ENCODE data around the gene GABRA5.

Gene GABRA5

DNA sequence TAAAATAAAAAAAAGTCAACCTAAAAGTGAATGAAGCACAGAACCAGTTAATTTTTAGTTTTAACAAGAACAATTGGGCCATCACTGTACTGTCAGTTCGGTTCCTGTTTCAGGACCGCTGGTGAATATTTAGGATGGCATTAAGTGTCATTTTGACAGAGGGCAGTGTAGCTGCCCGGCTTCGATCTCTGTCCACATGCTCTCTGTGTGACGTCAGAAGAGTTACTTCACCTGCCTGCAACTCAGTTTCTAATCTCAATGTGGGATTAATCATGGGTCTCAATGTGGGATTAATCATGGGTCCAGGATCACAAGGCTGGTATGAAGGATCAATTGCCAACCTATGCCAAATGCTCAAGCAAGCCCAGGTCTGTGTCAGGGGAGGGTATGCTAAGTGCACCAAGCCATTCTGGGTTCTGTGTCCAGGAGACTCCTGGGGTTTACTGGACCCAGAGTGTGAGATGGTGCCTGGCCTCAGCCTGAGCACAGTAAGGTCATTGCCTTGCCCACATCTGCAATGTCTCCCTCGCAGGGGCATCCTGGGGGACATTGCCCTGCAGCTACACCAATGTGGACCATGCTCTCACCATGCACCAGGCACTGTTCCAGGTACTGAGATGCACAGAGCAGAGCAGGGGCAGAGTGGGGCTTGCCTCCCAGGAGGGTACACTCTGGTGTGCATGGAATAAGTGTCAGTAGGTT lies 8.1 kb downstream of the GABRA5 start:
- H3K27ac ChIP-seq = no peak overlapping the region
- no peaks in the 10 kb centered on the region for H3K27me3 ChIP-seq (ENCODE audit: control insufficient read depth, insufficient read depth, low read length)
- H3K79me2 ChIP-seq = no peaks in the 10 kb centered on the region
- H3K36me3 ChIP-seq (ENCODE audit: control insufficient read depth, insufficient read depth, low read length) = no peaks in the 10 kb centered on the region
- TF ChIP-seq, protein P1, sequence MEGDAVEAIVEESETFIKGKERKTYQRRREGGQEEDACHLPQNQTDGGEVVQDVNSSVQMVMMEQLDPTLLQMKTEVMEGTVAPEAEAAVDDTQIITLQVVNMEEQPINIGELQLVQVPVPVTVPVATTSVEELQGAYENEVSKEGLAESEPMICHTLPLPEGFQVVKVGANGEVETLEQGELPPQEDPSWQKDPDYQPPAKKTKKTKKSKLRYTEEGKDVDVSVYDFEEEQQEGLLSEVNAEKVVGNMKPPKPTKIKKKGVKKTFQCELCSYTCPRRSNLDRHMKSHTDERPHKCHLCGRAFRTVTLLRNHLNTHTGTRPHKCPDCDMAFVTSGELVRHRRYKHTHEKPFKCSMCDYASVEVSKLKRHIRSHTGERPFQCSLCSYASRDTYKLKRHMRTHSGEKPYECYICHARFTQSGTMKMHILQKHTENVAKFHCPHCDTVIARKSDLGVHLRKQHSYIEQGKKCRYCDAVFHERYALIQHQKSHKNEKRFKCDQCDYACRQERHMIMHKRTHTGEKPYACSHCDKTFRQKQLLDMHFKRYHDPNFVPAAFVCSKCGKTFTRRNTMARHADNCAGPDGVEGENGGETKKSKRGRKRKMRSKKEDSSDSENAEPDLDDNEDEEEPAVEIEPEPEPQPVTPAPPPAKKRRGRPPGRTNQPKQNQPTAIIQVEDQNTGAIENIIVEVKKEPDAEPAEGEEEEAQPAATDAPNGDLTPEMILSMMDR (IDR thresholded peaks at IDR 0.05) = no peak
- H3K4me2 ChIP-seq (ENCODE audit: low read length) = no peak overlapping the region
- H3K9me3 ChIP-seq (ENCODE audit: control insufficient read depth, low read length) = no peaks in the 10 kb centered on the region
- H2AFZ ChIP-seq = no peak overlapping the region
- no peak overlapping the region for H3K9ac ChIP-seq
- H3K4me1 ChIP-seq = no peaks in the 10 kb centered on the region
- no peak overlapping the region for H3K4me3 ChIP-seq (ENCODE audit: low read depth, low read length)

- TF ChIP-seq, protein P1 (IDR thresholded peaks at IDR 0.05) = no peak
- no peaks in the 10 kb centered on the region for H3K79me2 ChIP-seq
- no peak overlapping the region for H3K4me2 ChIP-seq (ENCODE audit: low read length)
- no peaks in the 10 kb centered on the region for H3K27me3 ChIP-seq (ENCODE audit: control insufficient read depth, insufficient read depth, low read length)
- no peaks in the 10 kb centered on the region for H3K36me3 ChIP-seq (ENCODE audit: control insufficient read depth, insufficient read depth, low read length)
- no peak overlapping the region for H2AFZ ChIP-seq
- H3K9ac ChIP-seq = no peak overlapping the region
- H3K9me3 ChIP-seq (ENCODE audit: control insufficient read depth, low read length) = no peaks in the 10 kb centered on the region
- no peaks in the 10 kb centered on the region for H3K4me1 ChIP-seq
- H3K27ac ChIP-seq = no peak overlapping the region
- H3K4me3 ChIP-seq (ENCODE audit: low read depth, low read length) = no peak overlapping the region
These were observed 8.6 kb downstream of the GABRA5 start for GRCh38 chr15:26875476-26875850.

- H2AFZ ChIP-seq = no peak overlapping the region
- H3K4me3 ChIP-seq (ENCODE audit: low read depth, low read length) = no peak overlapping the region
- H3K27me3 ChIP-seq (ENCODE audit: control insufficient read depth, insufficient read depth, low read length) = no peaks in the 10 kb centered on the region
- H3K79me2 ChIP-seq = no peaks in the 10 kb centered on the region
- H3K27ac ChIP-seq = no peak overlapping the region
- H3K9me3 ChIP-seq (ENCODE audit: control insufficient read depth, low read length) = no peaks in the 10 kb centered on the region
- no peak overlapping the region for H3K9ac ChIP-seq
- TF ChIP-seq, protein P1 (IDR thresholded peaks at IDR 0.05) = no peak
- no peaks in the 10 kb centered on the region for H3K36me3 ChIP-seq (ENCODE audit: control insufficient read depth, insufficient read depth, low read length)
- no peak overlapping the region for H3K4me2 ChIP-seq (ENCODE audit: low read length)
- H3K4me1 ChIP-seq = no peaks in the 10 kb centered on the region
These were observed 11.0 kb downstream of the GABRA5 start for GRCh38 chr15:26877831-26878230.

- no peak overlapping the region for H2AFZ ChIP-seq
- TF ChIP-seq, protein P1 (IDR thresholded peaks at IDR 0.05) = no peak
- H3K4me3 ChIP-seq (ENCODE audit: low read depth, low read length) = no peak overlapping the region
- no peaks in the 10 kb centered on the region for H3K9me3 ChIP-seq (ENCODE audit: control insufficient read depth, low read length)
- H3K9ac ChIP-seq = no peak overlapping the region
- H3K4me1 ChIP-seq = no peaks in the 10 kb centered on the region
- H3K27ac ChIP-seq = no peak overlapping the region
- no peak overlapping the region for H3K4me2 ChIP-seq (ENCODE audit: low read length)
- H3K27me3 ChIP-seq (ENCODE audit: control insufficient read depth, insufficient read depth, low read length) = no peaks in the 10 kb centered on the region
- no peaks in the 10 kb centered on the region for H3K79me2 ChIP-seq
- H3K36me3 ChIP-seq (ENCODE audit: control insufficient read depth, insufficient read depth, low read length) = no peaks in the 10 kb centered on the region
These were observed 12.8 kb downstream of the GABRA5 start for GRCh38 chr15:26879706-26880105.

- Histone ChIP-seq H3K36me3 (ENCODE audit: control insufficient read depth, insufficient read depth, low read length) (no peaks in the 10 kb centered on the region), H2AFZ (no peak overlapping the region), H3K27me3 (ENCODE audit: control insufficient read depth, insufficient read depth, low read length) (no peaks in the 10 kb centered on the region)
These were observed 15.2 kb downstream of the GABRA5 start for GRCh38 chr15:26882112-26882511.

More at GRCh38 chr15:26882112-26882511, 15.2 kb downstream of the GABRA5 start:
- Histone ChIP-seq H3K4me2 (ENCODE audit: low read length) (no peak overlapping the region), H3K9ac (no peak overlapping the region), H3K4me1 (no peaks in the 10 kb centered on the region), H3K9me3 (ENCODE audit: control insufficient read depth, low read length) (no peaks in the 10 kb centered on the region), H3K79me2 (no peaks in the 10 kb centered on the region), H3K27ac (no peak overlapping the region), H3K4me3 (ENCODE audit: low read depth, low read length) (no peak overlapping the region)
- TF ChIP-seq, protein P1 (IDR thresholded peaks at IDR 0.05) = no peak

Data from parathyroid adenoma (tissue), 2 donors.